SU-DHL-6 (cell line): Measurements from ENCODE around the gene KAT6B.

Source experiments
- CTCF ChIP-seq: fragments of 200-600 bp; sonication (generic); IDR thresholded peaks from one replicate; pipeline ENCODE4 v1.5.1; 2017; ENCODE audit warnings: antibody characterized with exemption, mild to moderate bottlenecking, low read length, moderate library complexity; ENCODE audit not compliant: insufficient read depth, poor library complexity, severe bottlenecking
- EZH2phosphoT487 ChIP-seq: fragments of 200-600 bp; sonication (generic), shearing (Covaris generic); conservative IDR thresholded peaks from 2 replicates; pipeline ENCODE4 v1.6.1; 2018; ENCODE audit warnings: mild to moderate bottlenecking, antibody characterized with exemption, low read length, moderate library complexity, mixed read lengths

- no peak for TF ChIP-seq CTCF
- TF ChIP-seq EZH2phosphoT487: no peak
Observed at GRCh38 chr10:75079436-75080083, 253.2 kb downstream of the KAT6B start.
